ENCODE data around the gene DSC3.
"Not testable (repeated sequence)": the region's sequence is repeated elsewhere in the genome, so short reads cannot be mapped to it uniquely, and the experiment has no call there.

Gene DSC3

GRCh38 chr18:31041271-31042083 lies 1.1 kb downstream of the DSC3 start:
- FAIRE-seq (no peak), DNase-seq (ENCODE audit: insufficient read length, low spot score) (no peak)

- DNase-seq (ENCODE audit: insufficient read length, low spot score) = no peak
These were observed 1.8 kb downstream of the DSC3 start for GRCh38 chr18:31040686-31041270.

GRCh38 chr18:31039426-31039825 lies 3.1 kb downstream of the DSC3 start:
- no peak for FAIRE-seq
- no peak for DNase-seq (ENCODE audit: insufficient read length, low spot score)

More at GRCh38 chr18:31040686-31041270, 1.8 kb downstream of the DSC3 start:
- FAIRE-seq = no peak

GRCh38 chr18:31037686-31038085 lies 4.9 kb downstream of the DSC3 start:
- not testable (repeated sequence) for DNase-seq (ENCODE audit: insufficient read length, low spot score); FAIRE-seq

GRCh38 chr18:31034541-31034940 lies 8.0 kb downstream of the DSC3 start:
- FAIRE-seq = no peak

GRCh38 chr18:31030574-31031278 lies 11.8 kb downstream of the DSC3 start:
- FAIRE-seq = no peak
- DNase-seq (ENCODE audit: insufficient read length, low spot score) = no peak

More at GRCh38 chr18:31034541-31034940, 8.0 kb downstream of the DSC3 start:
- DNase-seq (ENCODE audit: insufficient read length, low spot score) = no peak

- no peak for DNase-seq (ENCODE audit: insufficient read length, low spot score)
These were observed 26.7 kb downstream of the DSC3 start for GRCh38 chr18:31015715-31016434.

GRCh38 chr18:31011455-31011854 lies 31.1 kb downstream of the DSC3 start:
- DNase-seq (ENCODE audit: insufficient read length, low spot score) = not testable (repeated sequence)

More at GRCh38 chr18:31015715-31016434, 26.7 kb downstream of the DSC3 start:
- FAIRE-seq = no peak

GRCh38 chr18:31010601-31011000 lies 31.9 kb downstream of the DSC3 start:
- FAIRE-seq (no peak), DNase-seq (ENCODE audit: insufficient read length, low spot score) (no peak)

More at GRCh38 chr18:31011455-31011854, 31.1 kb downstream of the DSC3 start:
- not testable (repeated sequence) for FAIRE-seq

- FAIRE-seq (no peak), DNase-seq (ENCODE audit: insufficient read length, low spot score) (no peak)
These were observed 42.5 kb downstream of the DSC3 start for GRCh38 chr18:30999887-31000628.

- FAIRE-seq = no peak
- no peak for DNase-seq (ENCODE audit: insufficient read length, low spot score)
These were observed 43.4 kb downstream of the DSC3 start for GRCh38 chr18:30999186-30999585.

- no peak for DNase-seq (ENCODE audit: insufficient read length, low spot score)
- FAIRE-seq = no peak
These were observed 45.3 kb downstream of the DSC3 start for GRCh38 chr18:30997223-30997622.

GRCh38 chr18:30992231-30992630 lies 50.3 kb downstream of the DSC3 start:
- DNase-seq (ENCODE audit: insufficient read length, low spot score) (no peak), FAIRE-seq (no peak)

- no peak for FAIRE-seq
These were observed 51.1 kb downstream of the DSC3 start for GRCh38 chr18:30991397-30991796.

GRCh38 chr18:30989141-30989540 lies 53.4 kb downstream of the DSC3 start:
- no peak for DNase-seq (ENCODE audit: insufficient read length, low spot score)
- no peak for FAIRE-seq

More at GRCh38 chr18:30991397-30991796, 51.1 kb downstream of the DSC3 start:
- DNase-seq (ENCODE audit: insufficient read length, low spot score) = no peak

- FAIRE-seq (no peak), DNase-seq (ENCODE audit: insufficient read length, low spot score) (no peak)
These were observed 54.1 kb downstream of the DSC3 start for GRCh38 chr18:30988440-30988839.

GRCh38 chr18:30987467-30988241 lies 54.9 kb downstream of the DSC3 start:
- FAIRE-seq = no peak
- DNase-seq (ENCODE audit: insufficient read length, low spot score) = no peak

- no peak for DNase-seq (ENCODE audit: insufficient read length, low spot score)
- no peak for FAIRE-seq
These were observed 56.8 kb downstream of the DSC3 start for GRCh38 chr18:30985753-30986152.

GRCh38 chr18:30982285-30982992 lies 60.1 kb downstream of the DSC3 start:
- DNase-seq (ENCODE audit: insufficient read length, low spot score) (no peak), FAIRE-seq (no peak)

Data from GM19239 (cell line).